ENCODE data around the gene CDKN2A.

CDKN2A gene

DNA sequence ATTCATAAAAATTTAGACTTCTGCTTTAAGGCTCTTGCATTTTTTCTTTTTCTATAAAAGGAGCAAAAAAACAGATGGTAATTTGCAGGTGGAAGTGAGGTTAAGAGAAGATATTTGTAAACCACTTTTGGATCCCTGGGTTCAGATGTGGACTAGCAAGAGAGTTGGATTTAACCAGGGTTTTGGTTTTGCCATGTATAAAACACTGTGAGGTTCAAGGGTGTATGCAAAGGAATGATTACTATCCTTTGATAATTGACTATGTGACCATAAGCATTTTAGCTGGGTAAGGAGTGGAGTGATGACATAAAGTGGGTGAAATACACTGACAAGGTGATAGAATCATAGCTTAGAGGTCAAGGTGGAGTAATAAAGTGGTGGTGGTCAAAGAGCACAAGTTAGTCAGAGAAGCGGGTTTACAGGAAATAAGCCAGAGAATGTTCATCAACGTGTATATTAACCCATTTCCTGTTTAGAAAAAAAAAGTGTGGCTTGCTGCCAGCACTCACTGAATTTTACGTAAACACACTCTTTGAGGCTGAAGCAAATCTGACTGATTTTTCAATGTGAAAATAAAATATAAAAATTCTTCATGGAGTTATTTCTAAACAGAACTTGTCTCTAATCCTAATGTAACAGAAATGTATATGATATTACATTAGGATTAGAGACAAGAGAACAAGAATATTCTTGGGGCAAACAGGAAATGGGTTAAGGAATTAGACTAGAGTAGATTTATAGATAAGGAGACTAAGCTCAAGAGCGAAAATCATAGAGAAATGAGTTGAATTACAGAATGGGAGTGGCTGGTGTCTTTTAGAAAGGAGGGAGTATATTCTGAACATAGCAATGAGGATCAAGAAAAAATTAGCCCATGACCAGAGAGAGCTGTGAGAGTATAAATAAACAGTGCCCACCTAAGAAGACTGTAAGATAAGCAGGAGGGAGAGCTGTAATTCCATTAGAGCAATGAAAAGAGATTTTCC, 74.5 kb downstream of the CDKN2A start:
- Histone ChIP-seq H3K36me3 (no peaks in the 10 kb centered on the region), H3K9me3 (ENCODE audit: severe bottlenecking) (no peaks in the 10 kb centered on the region), H3K4me3 (ENCODE audit: low read depth, low read length) (no peak overlapping the region), H3K27me3 (ENCODE audit: insufficient read depth, low read depth, severe bottlenecking) (no peaks in the 10 kb centered on the region), H3K27ac (no peak overlapping the region)
- no peak for DNase-seq
- TF ChIP-seq, protein P1, sequence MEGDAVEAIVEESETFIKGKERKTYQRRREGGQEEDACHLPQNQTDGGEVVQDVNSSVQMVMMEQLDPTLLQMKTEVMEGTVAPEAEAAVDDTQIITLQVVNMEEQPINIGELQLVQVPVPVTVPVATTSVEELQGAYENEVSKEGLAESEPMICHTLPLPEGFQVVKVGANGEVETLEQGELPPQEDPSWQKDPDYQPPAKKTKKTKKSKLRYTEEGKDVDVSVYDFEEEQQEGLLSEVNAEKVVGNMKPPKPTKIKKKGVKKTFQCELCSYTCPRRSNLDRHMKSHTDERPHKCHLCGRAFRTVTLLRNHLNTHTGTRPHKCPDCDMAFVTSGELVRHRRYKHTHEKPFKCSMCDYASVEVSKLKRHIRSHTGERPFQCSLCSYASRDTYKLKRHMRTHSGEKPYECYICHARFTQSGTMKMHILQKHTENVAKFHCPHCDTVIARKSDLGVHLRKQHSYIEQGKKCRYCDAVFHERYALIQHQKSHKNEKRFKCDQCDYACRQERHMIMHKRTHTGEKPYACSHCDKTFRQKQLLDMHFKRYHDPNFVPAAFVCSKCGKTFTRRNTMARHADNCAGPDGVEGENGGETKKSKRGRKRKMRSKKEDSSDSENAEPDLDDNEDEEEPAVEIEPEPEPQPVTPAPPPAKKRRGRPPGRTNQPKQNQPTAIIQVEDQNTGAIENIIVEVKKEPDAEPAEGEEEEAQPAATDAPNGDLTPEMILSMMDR (IDR thresholded peaks at IDR 0.05; ENCODE audit: low read depth, low read length) = no peak

Measured in WERI-Rb-1 (cell line).